AG08396 (cell line): ENCODE results near the gene RMND5B.

Experiments
- DNase-seq: peaks from one replicate; pipeline ENCODE4 v3.0.0; 2012; ENCODE audit warnings: low spot score, mixed read lengths

RMND5B gene

DNA sequence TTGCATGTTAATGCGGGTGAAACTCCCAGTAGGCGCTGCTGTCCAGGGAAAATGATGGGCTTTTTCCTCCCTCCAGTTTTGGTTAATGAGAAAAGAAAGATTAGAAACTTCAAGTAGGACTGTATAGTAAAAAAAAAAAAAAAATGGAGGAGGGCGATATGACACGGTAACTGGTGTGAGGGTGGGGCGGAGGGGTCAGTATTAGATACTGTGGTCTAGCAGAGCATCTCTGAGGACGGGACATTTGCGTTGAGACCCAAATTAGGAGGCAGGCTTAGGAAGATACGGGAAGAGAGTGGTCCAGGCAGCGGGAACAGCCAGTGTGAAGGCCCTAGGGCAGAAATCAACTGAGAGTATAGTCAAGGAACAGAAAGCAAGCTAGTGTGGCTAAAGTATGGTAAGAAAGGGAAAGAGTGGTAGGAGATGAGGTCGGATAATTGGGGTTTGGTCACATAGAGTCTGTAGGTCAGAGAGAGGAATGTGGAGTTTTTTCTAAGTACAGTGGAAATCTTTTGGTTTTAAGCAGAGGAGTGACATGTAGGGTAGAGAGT, 707 bp downstream of the RMND5B start:
- DNase-seq: no peak

GRCh38 chr5:178136990-178137389, 6.2 kb downstream of the RMND5B start:
- no peak for DNase-seq

DNA sequence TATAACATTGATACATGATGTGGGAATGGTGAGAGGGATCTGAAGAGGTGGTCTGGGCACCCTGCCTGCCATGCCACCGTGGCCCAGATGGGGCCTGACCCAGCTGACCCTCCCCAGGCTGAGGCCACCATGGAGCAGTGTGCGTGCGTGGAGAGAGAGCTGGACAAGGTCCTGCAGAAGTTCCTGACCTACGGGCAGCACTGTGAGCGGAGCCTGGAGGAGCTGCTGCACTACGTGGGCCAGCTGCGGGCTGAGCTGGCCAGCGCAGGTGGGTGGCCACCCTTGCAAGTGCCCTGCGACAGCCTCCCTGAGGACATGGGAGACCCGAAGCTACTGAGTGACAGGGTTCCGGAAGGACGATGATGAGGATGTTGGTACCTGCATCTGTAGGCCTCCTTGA, 7.2 kb downstream of the RMND5B start:
- DNase-seq: no peak

DNA sequence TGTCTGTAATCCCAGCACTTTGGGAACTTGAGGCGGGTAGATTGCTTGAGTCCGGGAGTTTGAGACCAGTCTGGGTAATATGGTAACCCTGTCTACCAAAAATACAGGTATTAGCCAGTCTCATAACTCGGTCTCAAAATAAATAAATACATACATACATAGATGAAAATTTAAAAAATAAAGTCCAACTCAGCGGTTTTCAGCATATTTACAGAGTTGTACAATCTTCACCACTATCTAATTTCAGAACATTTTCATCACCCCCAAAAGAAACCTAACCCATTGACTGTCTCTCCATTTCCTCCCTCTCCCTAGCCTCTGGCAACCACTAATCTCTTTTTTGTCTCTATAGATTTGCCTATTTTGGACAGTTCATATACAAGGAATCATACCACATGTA, 10.7 kb downstream of the RMND5B start:
- DNase-seq: no peak

DNA sequence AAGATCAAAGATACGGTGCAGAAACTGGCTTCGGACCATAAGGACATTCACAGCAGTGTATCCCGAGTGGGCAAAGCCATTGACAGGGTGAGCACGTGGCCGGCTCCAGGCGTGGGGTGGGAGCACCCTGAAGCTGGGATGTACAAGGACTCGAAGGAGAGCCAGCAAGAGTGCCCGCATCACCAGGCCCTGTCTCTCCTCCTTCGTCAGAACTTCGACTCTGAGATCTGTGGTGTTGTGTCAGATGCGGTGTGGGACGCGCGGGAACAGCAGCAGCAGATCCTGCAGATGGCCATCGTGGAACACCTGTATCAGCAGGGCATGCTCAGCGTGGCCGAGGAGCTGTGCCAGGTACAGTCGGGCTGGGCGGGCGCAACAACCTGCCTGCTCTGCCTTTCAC, 11.8 kb downstream of the RMND5B start:
- no peak for DNase-seq

- DNase-seq: no peak
Observed at GRCh38 chr5:178143246-178143645, 12.4 kb downstream of the RMND5B start.

DNA sequence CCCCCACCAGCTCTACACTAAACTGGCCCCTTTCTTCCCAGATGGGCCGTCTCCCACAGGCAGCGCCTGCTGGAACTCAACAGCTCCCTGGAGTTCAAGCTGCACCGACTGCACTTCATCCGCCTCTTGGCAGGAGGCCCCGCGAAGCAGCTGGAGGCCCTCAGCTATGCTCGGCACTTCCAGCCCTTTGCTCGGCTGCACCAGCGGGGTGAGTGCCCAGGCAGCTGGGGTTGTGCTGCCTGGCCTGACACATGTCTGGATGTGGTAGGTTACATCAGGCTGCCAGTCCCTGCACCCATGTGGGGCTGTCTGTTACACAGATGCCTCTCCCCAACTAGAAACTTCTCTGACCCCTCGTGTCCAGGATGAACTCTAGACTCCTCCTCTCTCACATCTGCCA, 13.1 kb downstream of the RMND5B start:
- peak; percentile 51 for DNase-seq

- DNase-seq: peak; percentile 60
Observed at GRCh38 chr5:178145965-178146820, 15.4 kb downstream of the RMND5B start.

DNA sequence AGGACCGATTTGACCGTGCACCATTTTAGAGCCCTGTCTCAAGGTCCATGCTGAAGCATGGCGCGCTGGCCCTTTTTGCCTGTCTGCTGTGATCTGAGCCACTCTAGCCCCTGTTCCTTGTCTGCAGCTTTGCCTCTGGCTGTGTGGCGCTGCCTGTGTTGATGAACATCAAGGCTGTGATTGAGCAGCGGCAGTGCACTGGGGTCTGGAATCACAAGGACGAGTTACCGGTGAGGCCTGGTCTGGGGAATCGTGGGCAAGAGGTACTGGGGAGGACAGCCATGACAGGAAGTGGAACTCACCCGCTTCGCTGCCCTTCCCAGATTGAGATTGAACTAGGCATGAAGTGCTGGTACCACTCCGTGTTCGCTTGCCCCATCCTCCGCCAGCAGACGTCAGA, 16.6 kb downstream of the RMND5B start:
- DNase-seq: no peak

- no peak for DNase-seq
Observed at GRCh38 chr5:178149199-178149932, 18.6 kb downstream of the RMND5B start.

GRCh38 chr5:178150977-178151734, 20.3 kb downstream of the RMND5B start:
- DNase-seq: no peak

- no peak for DNase-seq
Observed at GRCh38 chr5:178152491-178153444, 22.0 kb downstream of the RMND5B start.

- DNase-seq: peak; percentile 98
Observed at GRCh38 chr5:178153530-178154340, 22.9 kb downstream of the RMND5B start, which contains the start of gene NHP2. Gene NHP2 (minus strand): TSS chr5:178153885. CDS start chr5:178153817, 68 bp downstream.

- no peak for DNase-seq
Observed at GRCh38 chr5:178155065-178155464, 24.3 kb downstream of the RMND5B start.

GRCh38 chr5:178160176-178160575, 29.4 kb downstream of the RMND5B start:
- no peak for DNase-seq

GRCh38 chr5:178162481-178162880, 31.7 kb downstream of the RMND5B start:
- no peak for DNase-seq

- DNase-seq: peak; percentile 92
Observed at GRCh38 chr5:178163772-178164735, 33.2 kb downstream of the RMND5B start.

- DNase-seq: no peak
Observed at GRCh38 chr5:178165581-178165980, 34.8 kb downstream of the RMND5B start.

- DNase-seq: no peak
Observed at GRCh38 chr5:178170455-178170854, 39.6 kb downstream of the RMND5B start.
